HFFc6 (cell line): ENCODE results near the gene PEBP1. TPM values are rescaled to one million over a fixed set of nuclear protein-coding genes. Genes with fewer than 3 reads are reported as not detected.
A peak's percentile ranks its signal among the peaks of the same experiment; 100 is the strongest.

ENCODE experiments used
- DNase-seq: peaks from one replicate; pipeline ENCODE4 v3.0.0-alpha.2; 2018
- H3K27ac Mint-ChIP-seq: 2 replicates; pipeline ENCODE4 v1.8.0; 2020; ENCODE audit warnings: mild to moderate bottlenecking, mixed read lengths
- H3K27me3 Mint-ChIP-seq: 2 replicates; pipeline ENCODE4 v1.8.0; 2021; ENCODE audit warnings: mild to moderate bottlenecking, moderate library complexity, mixed read lengths; ENCODE audit not compliant: insufficient read depth
- H3K36me3 Mint-ChIP-seq: 2 replicates; pipeline ENCODE4 v1.8.0; 2021; ENCODE audit warnings: low read depth, mixed read lengths
- H3K4me1 Mint-ChIP-seq: 2 replicates; pipeline ENCODE4 v1.8.0; 2020; ENCODE audit warnings: low read depth, mixed read lengths
- H3K4me3 Mint-ChIP-seq: 2 replicates; pipeline ENCODE4 v1.8.0; 2020; ENCODE audit warnings: mild to moderate bottlenecking, moderate library complexity, mixed read lengths
- H3K9me3 Mint-ChIP-seq: 2 replicates; pipeline ENCODE4 v1.8.0; 2020; ENCODE audit warnings: mild to moderate bottlenecking, mixed read lengths
- CTCF ChIP-seq: fragments of 200-600 bp; sonication (generic); IDR thresholded peaks from 2 replicates; pipeline ENCODE4 v1.5.0; 2021; ENCODE audit warnings: antibody characterized with exemption, mild to moderate bottlenecking
- total RNA-seq, 6 experiments: library from RNA; stranded (reverse); fragmentation: NEBNext Ultra II Directional; extraction: Animal tissue kit (Norgen Biotek cat#: 25700); gene quantifications; 2 replicates in 1 of 6; 3 replicates in 5 of 6; pipeline ENCODE4 v1.2.3, GENCODE V29; 2021

PEBP1 gene
- total RNA-seq, 6 experiments from 2014 or later = 178 to 263 (median 196) TPM

GRCh38 chr12:118185602-118186397, 49.9 kb downstream of the PEBP1 start:
- Mint-ChIP-seq H3K4me3 (no peak overlapping the region; the same call in 1 of the 2 replicates), H3K27ac (peak overlapping the region; percentile 48), H3K27me3 (peaks cover 3% of the 10 kb centered on the region; the same call in 1 of the 2 replicates), H3K4me1 (peaks cover 70% of the 10 kb centered on the region), H3K9me3 (no peaks in the 10 kb centered on the region), H3K36me3 (peaks cover 12% of the 10 kb centered on the region)
- no peak for TF ChIP-seq CTCF
- DNase-seq = no peak

GRCh38 chr12:118187751-118188435, 52.0 kb downstream of the PEBP1 start:
- Mint-ChIP-seq H3K4me1 (peaks cover 61% of the 10 kb centered on the region), H3K27me3 (peaks cover 1% of the 10 kb centered on the region; the same call in 1 of the 2 replicates), H3K4me3 (peak overlapping the region; percentile 91), H3K36me3 (peaks cover 6% of the 10 kb centered on the region), H3K27ac (peak overlapping the region; percentile 81), H3K9me3 (no peaks in the 10 kb centered on the region)
- peak; percentile 20 for DNase-seq
- TF ChIP-seq CTCF = no peak

- peak; percentile 32 for DNase-seq
- H3K9me3 Mint-ChIP-seq = no peaks in the 10 kb centered on the region
- peaks cover 57% of the 10 kb centered on the region for H3K4me1 Mint-ChIP-seq
- peaks cover 6% of the 10 kb centered on the region for H3K36me3 Mint-ChIP-seq
- H3K4me3 Mint-ChIP-seq = peak overlapping the region; percentile 91
- peak overlapping the region; percentile 96 for H3K27ac Mint-ChIP-seq
- peaks cover 1% of the 10 kb centered on the region; the same call in 1 of the 2 replicates for H3K27me3 Mint-ChIP-seq
- TF ChIP-seq CTCF = no peak
These were observed 52.9 kb downstream of the PEBP1 start for GRCh38 chr12:118188690-118189371.

GRCh38 chr12:118189741-118190191, 53.8 kb downstream of the PEBP1 start:
- peaks cover 1% of the 10 kb centered on the region; the same call in 1 of the 2 replicates for H3K27me3 Mint-ChIP-seq
- no peak for TF ChIP-seq CTCF
- no peaks in the 10 kb centered on the region for H3K9me3 Mint-ChIP-seq
- peak; percentile 55 for DNase-seq
- H3K27ac Mint-ChIP-seq = peak overlapping the region; percentile 96
- H3K4me3 Mint-ChIP-seq = peak overlapping the region; percentile 91
- H3K4me1 Mint-ChIP-seq = peaks cover 57% of the 10 kb centered on the region
- peaks cover 6% of the 10 kb centered on the region for H3K36me3 Mint-ChIP-seq

GRCh38 chr12:118190266-118190665, 54.3 kb downstream of the PEBP1 start:
- no peak for TF ChIP-seq CTCF
- Mint-ChIP-seq H3K27ac (peak overlapping the region; percentile 96), H3K27me3 (peaks cover 1% of the 10 kb centered on the region; the same call in 1 of the 2 replicates), H3K9me3 (no peaks in the 10 kb centered on the region), H3K36me3 (peaks cover 6% of the 10 kb centered on the region), H3K4me3 (peak overlapping the region; percentile 91), H3K4me1 (peaks cover 56% of the 10 kb centered on the region)
- DNase-seq = peak; percentile 15
